Cardiac fibroblast (primary cell): ENCODE data around the gene GOLGA8B.

Source experiments
- DNase-seq, 2 donors: peaks; one replicate each; pipeline versions ENCODE4 v3.0.0 to v3.0.0-alpha.2; 2010; ENCODE audit warnings: low read depth in 2 of 2
- H3K4me3 ChIP-seq, 2 donors: replicated peaks in 1 of 2; 1 replicate in 1 of 2; 2 replicates in 1 of 2; pipeline ENCODE4 v1.5.1; 2011; ENCODE audit warnings: low read depth in 2 of 2, low read length in 2 of 2, mild to moderate bottlenecking in 2 of 2, moderate library complexity in 1 of 2
- TF ChIP-seq, protein P1 (sequence below): IDR thresholded peaks from one replicate; pipeline ENCODE4 v1.5.1; 2011; ENCODE audit warnings: low read depth, mild to moderate bottlenecking, low read length, inconsistent platforms

Gene GOLGA8B

GRCh38 chr15:34609102-34610057 lies 25.9 kb upstream of the GOLGA8B start:
- no peak for DNase-seq
- H3K4me3 ChIP-seq, result no peak overlapping the region
- TF ChIP-seq, protein P1, sequence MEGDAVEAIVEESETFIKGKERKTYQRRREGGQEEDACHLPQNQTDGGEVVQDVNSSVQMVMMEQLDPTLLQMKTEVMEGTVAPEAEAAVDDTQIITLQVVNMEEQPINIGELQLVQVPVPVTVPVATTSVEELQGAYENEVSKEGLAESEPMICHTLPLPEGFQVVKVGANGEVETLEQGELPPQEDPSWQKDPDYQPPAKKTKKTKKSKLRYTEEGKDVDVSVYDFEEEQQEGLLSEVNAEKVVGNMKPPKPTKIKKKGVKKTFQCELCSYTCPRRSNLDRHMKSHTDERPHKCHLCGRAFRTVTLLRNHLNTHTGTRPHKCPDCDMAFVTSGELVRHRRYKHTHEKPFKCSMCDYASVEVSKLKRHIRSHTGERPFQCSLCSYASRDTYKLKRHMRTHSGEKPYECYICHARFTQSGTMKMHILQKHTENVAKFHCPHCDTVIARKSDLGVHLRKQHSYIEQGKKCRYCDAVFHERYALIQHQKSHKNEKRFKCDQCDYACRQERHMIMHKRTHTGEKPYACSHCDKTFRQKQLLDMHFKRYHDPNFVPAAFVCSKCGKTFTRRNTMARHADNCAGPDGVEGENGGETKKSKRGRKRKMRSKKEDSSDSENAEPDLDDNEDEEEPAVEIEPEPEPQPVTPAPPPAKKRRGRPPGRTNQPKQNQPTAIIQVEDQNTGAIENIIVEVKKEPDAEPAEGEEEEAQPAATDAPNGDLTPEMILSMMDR, result no peak

GRCh38 chr15:34608517-34608916 lies 25.1 kb upstream of the GOLGA8B start:
- no peak overlapping the region for H3K4me3 ChIP-seq
- TF ChIP-seq, protein P1, result no peak
- no peak for DNase-seq

DNA sequence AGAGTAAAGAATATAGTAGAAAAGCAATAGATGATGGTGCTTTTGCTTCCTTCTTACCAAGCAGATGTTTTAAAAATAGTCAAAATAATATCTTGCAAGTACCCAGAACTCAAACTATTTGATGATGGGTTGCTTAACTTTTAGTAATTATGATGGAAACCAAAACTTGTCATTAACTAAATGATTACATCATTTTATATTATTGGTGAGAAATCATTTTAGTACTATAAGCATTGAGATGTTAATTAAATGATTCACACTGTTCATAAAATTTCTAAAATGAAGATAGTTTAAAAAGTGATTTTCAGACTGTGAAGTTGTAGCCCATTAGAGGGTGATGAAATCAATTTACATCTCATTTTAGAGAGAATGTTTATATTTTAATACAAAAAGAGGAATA lies 24.4 kb upstream of the GOLGA8B start:
- no peak overlapping the region for H3K4me3 ChIP-seq
- DNase-seq, result no peak
- TF ChIP-seq, protein P1, result no peak

DNA sequence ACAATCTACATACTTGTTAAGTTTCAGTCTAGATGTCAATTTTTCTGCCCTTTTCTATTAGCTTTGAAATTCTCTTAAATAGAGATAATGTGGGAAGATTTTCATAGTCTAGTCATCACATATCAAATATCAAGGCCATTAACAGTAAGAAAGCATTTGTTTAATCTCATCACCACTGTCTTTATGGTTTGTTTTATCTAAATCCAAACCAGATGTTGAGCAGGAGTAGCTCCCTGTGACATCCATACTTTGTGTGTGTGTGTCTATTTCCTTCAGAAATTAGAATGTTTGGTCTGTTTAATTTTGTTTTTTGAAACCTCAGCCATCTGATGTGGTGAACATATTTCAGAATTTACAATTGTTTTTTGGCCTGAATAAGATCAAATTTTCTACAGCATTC lies 23.1 kb upstream of the GOLGA8B start:
- DNase-seq, result no peak
- TF ChIP-seq, protein P1, result no peak
- no peak overlapping the region for H3K4me3 ChIP-seq

- DNase-seq, result no peak
- H3K4me3 ChIP-seq, result no peak overlapping the region
- TF ChIP-seq, protein P1, result no peak
Observed at GRCh38 chr15:34606131-34606530, 22.7 kb upstream of the GOLGA8B start.

DNA sequence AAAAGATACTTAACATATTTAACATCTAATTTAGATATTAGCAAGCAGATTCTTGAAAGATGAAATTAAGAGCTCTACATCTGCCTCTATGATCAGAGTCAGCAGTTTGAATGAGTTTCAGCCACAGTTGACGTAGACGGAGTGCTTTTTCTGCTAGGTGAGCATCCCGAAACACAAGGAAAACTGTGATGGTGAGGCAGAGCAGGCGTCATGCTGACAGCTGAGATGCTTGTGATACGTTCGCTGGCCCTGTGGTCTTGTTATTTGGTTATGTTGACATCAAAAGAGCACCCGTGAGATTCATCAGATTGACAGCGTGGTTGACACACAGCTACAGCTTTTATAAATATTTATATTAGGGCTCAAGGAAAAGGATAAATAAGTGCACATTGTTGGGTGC lies 19.6 kb upstream of the GOLGA8B start:
- no peak overlapping the region for H3K4me3 ChIP-seq
- DNase-seq, result no peak
- TF ChIP-seq, protein P1, result no peak

- no peak for DNase-seq
- no peak overlapping the region for H3K4me3 ChIP-seq
- TF ChIP-seq, protein P1, result no peak
Observed at GRCh38 chr15:34600923-34601322, 17.5 kb upstream of the GOLGA8B start.
